ENCODE measurements around the gene MPPED1. TPM values are rescaled to one million over a fixed set of nuclear protein-coding genes. Genes with fewer than 3 reads are reported as not detected.

Gene MPPED1
- total and polyA plus RNA-seq, 9 donors = 0.21 to 4.5 (median 0.52) TPM

GRCh38 chr22:43377896-43378704 lies 33.7 kb upstream of the MPPED1 start:
- DNase-seq = peak; percentile 77
- Histone ChIP-seq H3K27me3 (ENCODE audit: control insufficient read depth, insufficient read depth, low read length) (peaks cover 7% of the 10 kb centered on the region), H3K27ac (ENCODE audit: low read length) (peak overlapping the region; percentile 29), H3K4me3 (ENCODE audit: low read length) (no peak overlapping the region), H3K36me3 (ENCODE audit: control insufficient read depth, insufficient read depth, low read length) (no peaks in the 10 kb centered on the region), H3K4me1 (ENCODE audit: control insufficient read depth, insufficient read depth, low read length) (peaks cover 17% of the 10 kb centered on the region), H3K9me3 (replicated peaks; ENCODE audit: control insufficient read depth, low read depth, low read length) (peaks cover 2% of the 10 kb centered on the region)
- 13% methylated on average over 3 of the region's 8 CpGs for WGBS (ENCODE audit: insufficient coverage)

- no peaks in the 10 kb centered on the region for H3K36me3 ChIP-seq (ENCODE audit: control insufficient read depth, insufficient read depth, low read length)
- no peak overlapping the region for H3K4me3 ChIP-seq (ENCODE audit: low read length)
- H3K27me3 ChIP-seq (ENCODE audit: control insufficient read depth, insufficient read depth, low read length) = peaks cover 15% of the 10 kb centered on the region
- peaks cover 20% of the 10 kb centered on the region for H3K4me1 ChIP-seq (ENCODE audit: control insufficient read depth, insufficient read depth, low read length)
- WGBS (ENCODE audit: insufficient coverage) = no CpG with 5 or more reads among the region's 6 CpGs
- no peak overlapping the region for H3K27ac ChIP-seq (ENCODE audit: low read length)
- DNase-seq = peak; percentile 41
- peaks cover 2% of the 10 kb centered on the region for H3K9me3 ChIP-seq (replicated peaks; ENCODE audit: control insufficient read depth, low read depth, low read length)
Observed at GRCh38 chr22:43381693-43382092, 30.1 kb upstream of the MPPED1 start.

GRCh38 chr22:43384863-43385262 lies 27.0 kb upstream of the MPPED1 start:
- Histone ChIP-seq H3K4me3 (ENCODE audit: low read length) (no peak overlapping the region), H3K36me3 (ENCODE audit: control insufficient read depth, insufficient read depth, low read length) (no peaks in the 10 kb centered on the region), H3K27ac (ENCODE audit: low read length) (no peak overlapping the region), H3K27me3 (ENCODE audit: control insufficient read depth, insufficient read depth, low read length) (peaks cover 29% of the 10 kb centered on the region), H3K4me1 (ENCODE audit: control insufficient read depth, insufficient read depth, low read length) (peaks cover 3% of the 10 kb centered on the region), H3K9me3 (replicated peaks; ENCODE audit: control insufficient read depth, low read depth, low read length) (peaks cover 2% of the 10 kb centered on the region)
- 60% methylated on average over 5 of the region's 5 CpGs for WGBS (ENCODE audit: insufficient coverage)
- no peak for DNase-seq

- peaks cover 3% of the 10 kb centered on the region for H3K4me1 ChIP-seq (ENCODE audit: control insufficient read depth, insufficient read depth, low read length)
- no peak overlapping the region for H3K4me3 ChIP-seq (ENCODE audit: low read length)
- no peak overlapping the region for H3K27ac ChIP-seq (ENCODE audit: low read length)
- H3K36me3 ChIP-seq (ENCODE audit: control insufficient read depth, insufficient read depth, low read length) = no peaks in the 10 kb centered on the region
- 0% methylated on average over 13 of the region's 20 CpGs for WGBS (ENCODE audit: insufficient coverage)
- H3K27me3 ChIP-seq (ENCODE audit: control insufficient read depth, insufficient read depth, low read length) = peaks cover 29% of the 10 kb centered on the region
- DNase-seq = peak; percentile 86
- peaks cover 2% of the 10 kb centered on the region for H3K9me3 ChIP-seq (replicated peaks; ENCODE audit: control insufficient read depth, low read depth, low read length)
Observed at GRCh38 chr22:43385770-43386641, 25.8 kb upstream of the MPPED1 start.

- DNase-seq = no peak
- no peaks in the 10 kb centered on the region for H3K9me3 ChIP-seq (replicated peaks; ENCODE audit: control insufficient read depth, low read depth, low read length)
- no peaks in the 10 kb centered on the region for H3K36me3 ChIP-seq (ENCODE audit: control insufficient read depth, insufficient read depth, low read length)
- H3K4me3 ChIP-seq (ENCODE audit: low read length) = no peak overlapping the region
- H3K27ac ChIP-seq (ENCODE audit: low read length) = no peak overlapping the region
- peaks cover 25% of the 10 kb centered on the region for H3K27me3 ChIP-seq (ENCODE audit: control insufficient read depth, insufficient read depth, low read length)
- WGBS (ENCODE audit: insufficient coverage) = no CpG with 5 or more reads among the region's 7 CpGs
- peaks cover 3% of the 10 kb centered on the region for H3K4me1 ChIP-seq (ENCODE audit: control insufficient read depth, insufficient read depth, low read length)
Observed at GRCh38 chr22:43387815-43388214, 24.0 kb upstream of the MPPED1 start.

- DNase-seq = peak; percentile 61
- Histone ChIP-seq H3K36me3 (ENCODE audit: control insufficient read depth, insufficient read depth, low read length) (no peaks in the 10 kb centered on the region), H3K27me3 (ENCODE audit: control insufficient read depth, insufficient read depth, low read length) (peaks cover 25% of the 10 kb centered on the region), H3K27ac (ENCODE audit: low read length) (no peak overlapping the region), H3K4me1 (ENCODE audit: control insufficient read depth, insufficient read depth, low read length) (peaks cover 3% of the 10 kb centered on the region), H3K9me3 (replicated peaks; ENCODE audit: control insufficient read depth, low read depth, low read length) (no peaks in the 10 kb centered on the region), H3K4me3 (ENCODE audit: low read length) (no peak overlapping the region)
- 7% methylated on average over 17 of the region's 17 CpGs for WGBS (ENCODE audit: insufficient coverage)
Observed at GRCh38 chr22:43388420-43388851, 23.4 kb upstream of the MPPED1 start.

GRCh38 chr22:43389227-43389836 lies 22.5 kb upstream of the MPPED1 start:
- Histone ChIP-seq H3K9me3 (replicated peaks; ENCODE audit: control insufficient read depth, low read depth, low read length) (peaks cover 2% of the 10 kb centered on the region), H3K4me1 (ENCODE audit: control insufficient read depth, insufficient read depth, low read length) (peaks cover 3% of the 10 kb centered on the region), H3K36me3 (ENCODE audit: control insufficient read depth, insufficient read depth, low read length) (no peaks in the 10 kb centered on the region), H3K4me3 (ENCODE audit: low read length) (no peak overlapping the region), H3K27me3 (ENCODE audit: control insufficient read depth, insufficient read depth, low read length) (peaks cover 24% of the 10 kb centered on the region), H3K27ac (ENCODE audit: low read length) (no peak overlapping the region)
- WGBS (ENCODE audit: insufficient coverage) = 59% methylated on average over 3 of the region's 8 CpGs
- no peak for DNase-seq

- DNase-seq = no peak
- Histone ChIP-seq H3K4me3 (ENCODE audit: low read length) (no peak overlapping the region), H3K36me3 (ENCODE audit: control insufficient read depth, insufficient read depth, low read length) (no peaks in the 10 kb centered on the region), H3K9me3 (replicated peaks; ENCODE audit: control insufficient read depth, low read depth, low read length) (peaks cover 2% of the 10 kb centered on the region), H3K4me1 (ENCODE audit: control insufficient read depth, insufficient read depth, low read length) (peaks cover 3% of the 10 kb centered on the region), H3K27me3 (ENCODE audit: control insufficient read depth, insufficient read depth, low read length) (peaks cover 20% of the 10 kb centered on the region), H3K27ac (ENCODE audit: low read length) (no peak overlapping the region)
- WGBS (ENCODE audit: insufficient coverage) = 100% methylated on average over 1 of the region's 3 CpGs
Observed at GRCh38 chr22:43390166-43390565, 21.6 kb upstream of the MPPED1 start.

- no peak for DNase-seq
- Histone ChIP-seq H3K4me1 (ENCODE audit: control insufficient read depth, insufficient read depth, low read length) (peaks cover under 1% of the 10 kb centered on the region), H3K27ac (ENCODE audit: low read length) (no peak overlapping the region), H3K36me3 (ENCODE audit: control insufficient read depth, insufficient read depth, low read length) (no peaks in the 10 kb centered on the region), H3K4me3 (ENCODE audit: low read length) (no peak overlapping the region), H3K27me3 (ENCODE audit: control insufficient read depth, insufficient read depth, low read length) (peaks cover 19% of the 10 kb centered on the region), H3K9me3 (replicated peaks; ENCODE audit: control insufficient read depth, low read depth, low read length) (peaks cover 2% of the 10 kb centered on the region)
- 93% methylated on average over 1 of the region's 4 CpGs for WGBS (ENCODE audit: insufficient coverage)
Observed at GRCh38 chr22:43390872-43391271, 20.9 kb upstream of the MPPED1 start.

GRCh38 chr22:43391306-43391705 lies 20.5 kb upstream of the MPPED1 start:
- no peaks in the 10 kb centered on the region for H3K4me1 ChIP-seq (ENCODE audit: control insufficient read depth, insufficient read depth, low read length)
- DNase-seq = no peak
- no peak overlapping the region for H3K27ac ChIP-seq (ENCODE audit: low read length)
- peaks cover 2% of the 10 kb centered on the region for H3K9me3 ChIP-seq (replicated peaks; ENCODE audit: control insufficient read depth, low read depth, low read length)
- WGBS (ENCODE audit: insufficient coverage) = 80% methylated on average over 1 of the region's 3 CpGs
- H3K4me3 ChIP-seq (ENCODE audit: low read length) = no peak overlapping the region
- H3K36me3 ChIP-seq (ENCODE audit: control insufficient read depth, insufficient read depth, low read length) = no peaks in the 10 kb centered on the region
- peaks cover 17% of the 10 kb centered on the region for H3K27me3 ChIP-seq (ENCODE audit: control insufficient read depth, insufficient read depth, low read length)
